H9 (cell line): ENCODE measurements around the gene ITPK1. TPM values are rescaled to one million over a fixed set of nuclear protein-coding genes. Genes with fewer than 3 reads are reported as not detected.

Experiments used
- DNase-seq: peaks from one replicate; pipeline ENCODE4 v3.0.0-alpha.2; 2017
- H2AFZ ChIP-seq: one replicate; pipeline ENCODE4 v1.6.1; 2013; ENCODE audit warnings: mild to moderate bottlenecking, low read length, control low read depth, moderate library complexity
- H2AK5ac ChIP-seq: 2 replicates; pipeline ENCODE4 v1.6.1; 2013; ENCODE audit warnings: low read length, control low read depth, mixed read lengths; ENCODE audit not compliant: insufficient read length
- H2BK120ac ChIP-seq: one replicate; pipeline ENCODE4 v1.6.1; 2013; ENCODE audit warnings: low read depth, mild to moderate bottlenecking, low read length, control low read depth, inconsistent platforms; ENCODE audit not compliant: poor library complexity, severe bottlenecking
- H2BK12ac ChIP-seq: 2 replicates; pipeline ENCODE4 v1.6.1; 2013; ENCODE audit warnings: low read length, control low read depth, mixed read lengths, low read depth; ENCODE audit not compliant: insufficient read length
- H2BK15ac ChIP-seq: 2 replicates; pipeline ENCODE4 v1.6.1; 2013; ENCODE audit warnings: low read depth, low read length, control low read depth
- H2BK20ac ChIP-seq: one replicate; pipeline ENCODE4 v1.6.1; 2013; ENCODE audit warnings: low read depth, mild to moderate bottlenecking, low read length, control low read depth, inconsistent platforms; ENCODE audit not compliant: poor library complexity, severe bottlenecking
- H2BK5ac ChIP-seq: 2 replicates; pipeline ENCODE4 v1.6.1; 2013; ENCODE audit warnings: low read length, control low read depth, mixed read lengths; ENCODE audit not compliant: insufficient read length
- H3K14ac ChIP-seq: 2 replicates; pipeline ENCODE4 v1.6.1; 2013; ENCODE audit warnings: low read length, control low read depth; ENCODE audit not compliant: insufficient read depth
- H3K18ac ChIP-seq: 2 replicates; pipeline ENCODE4 v1.6.1; 2013; ENCODE audit warnings: low read depth, mild to moderate bottlenecking, mixed read lengths, low read length, control low read depth; ENCODE audit not compliant: insufficient read length
- H3K23ac ChIP-seq: 2 replicates; pipeline ENCODE4 v1.6.1; 2013; ENCODE audit warnings: low read length, control low read depth, mixed read lengths, low read depth; ENCODE audit not compliant: insufficient read length
- H3K23me2 ChIP-seq: 2 replicates; pipeline ENCODE4 v1.6.1; 2013; ENCODE audit warnings: low read depth, mild to moderate bottlenecking, mixed read lengths, low read length, control low read depth; ENCODE audit not compliant: insufficient read length, poor library complexity, severe bottlenecking
- H3K27ac ChIP-seq: 2 replicates; pipeline ENCODE4 v1.5.1; 2013; ENCODE audit warnings: low read length, control low read depth, mixed read lengths, low read depth; ENCODE audit not compliant: insufficient read length
- H3K27me3 ChIP-seq: 2 replicates; pipeline ENCODE4 v1.6.1; 2013; ENCODE audit warnings: low read length, control low read depth, inconsistent platforms; ENCODE audit not compliant: insufficient read depth
- H3K4ac ChIP-seq: 2 replicates; pipeline ENCODE4 v1.6.1; 2013; ENCODE audit warnings: low read depth, mild to moderate bottlenecking, control low read depth, inconsistent platforms, low read length, moderate library complexity
- H3K4me1 ChIP-seq: 2 replicates; pipeline ENCODE4 v1.6.1; 2013; ENCODE audit warnings: low read length, control low read depth, inconsistent platforms; ENCODE audit not compliant: insufficient read depth
- H3K4me2 ChIP-seq: 2 replicates; pipeline ENCODE4 v1.6.1; 2013; ENCODE audit warnings: low read length, control low read depth, mixed read lengths; ENCODE audit not compliant: insufficient read length, insufficient read depth
- H3K56ac ChIP-seq: 2 replicates; pipeline ENCODE4 v1.6.1; 2013; ENCODE audit warnings: low read depth, mild to moderate bottlenecking, mixed read lengths, low read length, control low read depth; ENCODE audit not compliant: insufficient read length
- H3K79me1 ChIP-seq: 2 replicates; pipeline ENCODE4 v1.6.1; 2013; ENCODE audit warnings: low read depth, mild to moderate bottlenecking, moderate library complexity, low read length, control low read depth, inconsistent platforms; ENCODE audit not compliant: insufficient read depth, poor library complexity, severe bottlenecking
- H3K79me2 ChIP-seq: 2 replicates; pipeline ENCODE4 v1.6.1; 2013; ENCODE audit warnings: low read length, control low read depth, inconsistent platforms; ENCODE audit not compliant: insufficient read depth
- H3K9ac ChIP-seq: 2 replicates; pipeline ENCODE4 v1.6.1; 2013; ENCODE audit warnings: low read length, control low read depth, mixed read lengths; ENCODE audit not compliant: insufficient read length; ENCODE audit errors: extremely low read depth
- H3K9me3 ChIP-seq: one replicate; pipeline ENCODE4 v1.6.1; 2013; ENCODE audit warnings: low read depth, low read length, inconsistent platforms; ENCODE audit not compliant: control insufficient read depth
- H3T11ph ChIP-seq: one replicate; pipeline ENCODE4 v1.6.1; 2013; ENCODE audit warnings: mild to moderate bottlenecking, low read length, control low read depth, inconsistent platforms
- H4K20me1 ChIP-seq: one replicate; pipeline ENCODE4 v1.6.1; 2013; ENCODE audit not compliant: control insufficient read depth, insufficient read length, insufficient read depth
- H4K5ac ChIP-seq: 2 replicates; pipeline ENCODE4 v1.6.1; 2013; ENCODE audit warnings: low read depth, mild to moderate bottlenecking, mixed read lengths, low read length, control low read depth; ENCODE audit not compliant: insufficient read length
- H4K8ac ChIP-seq: replicated peaks from 2 replicates; pipeline ENCODE4 v1.6.1; 2013; ENCODE audit warnings: low read length, control low read depth, mixed read lengths, low read depth; ENCODE audit not compliant: insufficient read length
- H4K91ac ChIP-seq: 2 replicates; pipeline ENCODE4 v1.6.1; 2013; ENCODE audit warnings: low read depth, mild to moderate bottlenecking, moderate library complexity, mixed read lengths, low read length, control low read depth; ENCODE audit not compliant: insufficient read length
- H3K27ac Mint-ChIP-seq, 3 experiments: 2 replicates in 2 of 3; 3 replicates in 1 of 3; pipeline ENCODE4 v1.8.0; 2020 to 2021; ENCODE audit warnings: mixed read lengths in 3 of 3, mild to moderate bottlenecking in 1 of 3, moderate library complexity in 1 of 3
- H3K27me3 Mint-ChIP-seq: 2 replicates; pipeline ENCODE4 v1.8.0; 2021; ENCODE audit warnings: low read depth, mild to moderate bottlenecking, moderate library complexity, mixed read lengths
- H3K36me3 Mint-ChIP-seq, 3 experiments: 2 replicates in 2 of 3; 3 replicates in 1 of 3; pipeline ENCODE4 v1.8.0; 2020 to 2021; ENCODE audit warnings: low read depth in 3 of 3, mixed read lengths in 3 of 3; ENCODE audit not compliant: insufficient read depth in 1 of 3
- H3K4me1 Mint-ChIP-seq, 2 experiments: 2 replicates each; pipeline ENCODE4 v1.8.0; 2020; ENCODE audit warnings: mixed read lengths in 2 of 2
- H3K4me3 Mint-ChIP-seq, 2 experiments: 2 replicates in 1 of 2; 3 replicates in 1 of 2; pipeline ENCODE4 v1.8.0; 2020 to 2021; ENCODE audit warnings: mild to moderate bottlenecking in 2 of 2, mixed read lengths in 2 of 2, moderate library complexity in 1 of 2
- H3K9me3 Mint-ChIP-seq, 2 experiments: 2 replicates in 1 of 2; 3 replicates in 1 of 2; pipeline ENCODE4 v1.8.0; 2020; ENCODE audit warnings: mild to moderate bottlenecking in 2 of 2, mixed read lengths in 2 of 2, moderate library complexity in 1 of 2
- WGBS: extraction: QIAGEN DNeasy Blood & Tissue Kit; methylation state at CpG from one replicate; pipeline ENCODE4 v1.1.7; 2013; ENCODE audit warnings: missing lambda C conversion rate, low lambda C conversion rate, mixed read lengths; ENCODE audit not compliant: insufficient read length; ENCODE audit errors: extremely low coverage; 5-methylcytosine and 5-hydroxymethylcytosine counted together
- total RNA-seq: library from RNA; stranded (reverse); gene quantifications from 2 replicates; pipeline ENCODE4 v1.2.1, GENCODE V29; 2021
- TF ChIP-seq, protein P1 (sequence below): fragments of 200-600 bp; sonication (generic); conservative IDR thresholded peaks from 3 replicates; pipeline ENCODE4 v1.8.0; 2021; ENCODE audit warnings: antibody characterized with exemption, mild to moderate bottlenecking

ITPK1 gene
- total RNA-seq, 1 experiment from 2014 or later: 92.7 TPM

DNA sequence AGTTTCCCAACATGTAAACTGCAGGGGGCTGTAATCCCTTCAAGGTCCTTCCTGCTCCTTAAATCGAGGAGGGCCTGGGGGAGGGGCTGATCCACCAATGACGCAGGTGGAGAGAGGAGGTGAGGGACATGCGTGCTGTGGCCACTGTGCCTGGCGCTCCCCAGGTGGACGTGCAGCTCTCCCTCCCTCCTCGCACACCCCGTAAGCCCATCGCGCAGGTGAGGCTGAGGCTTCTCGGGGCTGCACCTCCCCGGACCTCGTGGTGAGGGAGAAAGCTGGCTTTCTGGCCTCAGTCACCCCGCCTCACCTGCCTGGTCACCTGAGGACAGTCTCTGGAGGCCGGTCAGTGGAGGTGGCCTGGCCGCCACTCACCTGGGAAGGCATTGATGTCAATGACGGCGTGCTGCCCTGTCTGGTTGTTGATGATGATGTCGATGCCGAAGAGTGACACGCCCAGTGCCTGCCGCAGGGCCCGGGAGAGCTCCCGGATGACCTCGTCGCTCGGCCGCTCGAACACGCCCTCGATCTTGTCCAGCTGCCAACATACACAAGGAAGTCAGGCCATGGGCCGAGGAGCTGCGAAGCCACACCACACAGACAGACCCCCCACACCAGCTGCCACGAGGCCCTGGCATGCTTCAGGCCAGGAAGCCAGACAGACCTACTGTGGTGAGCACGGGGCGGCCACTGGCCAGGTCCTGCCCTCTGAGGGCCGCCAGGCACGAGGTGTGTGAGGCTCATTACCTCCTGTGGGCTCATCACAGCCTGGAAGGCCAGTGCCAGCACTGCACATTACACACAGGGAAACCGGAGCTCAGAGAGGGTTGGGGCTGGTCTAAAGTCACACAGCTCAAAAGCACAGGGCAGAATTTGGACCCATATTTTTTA, 169.5 kb downstream of the ITPK1 start:
- H3K27ac Mint-ChIP-seq: no peak overlapping the region
- Histone ChIP-seq H2BK5ac (no peak overlapping the region), H2BK12ac (no peak overlapping the region), H3K18ac (no peak overlapping the region), H3K4ac (no peak overlapping the region), H3K79me2 (no peaks in the 10 kb centered on the region), H3K9ac (no peak overlapping the region), H3K9me3 (no peaks in the 10 kb centered on the region), H2BK20ac (no peak overlapping the region), H4K91ac (no peak overlapping the region), H4K20me1 (no peaks in the 10 kb centered on the region), H4K8ac (no peak overlapping the region), H2BK120ac (no peak overlapping the region), H2BK15ac (no peak overlapping the region), H4K5ac (no peak overlapping the region), H3K14ac (no peak overlapping the region; the same call in 1 of the 2 replicates), H3K23me2 (no peaks in the 10 kb centered on the region), H3K4me1 (no peaks in the 10 kb centered on the region), H3K27ac (no peak overlapping the region), H3K4me2 (no peak overlapping the region), H3K23ac (no peak overlapping the region), H3K56ac (no peak overlapping the region), H3T11ph (no peak overlapping the region), H2AK5ac (no peak overlapping the region), H3K79me1 (no peaks in the 10 kb centered on the region), H3K27me3 (no peaks in the 10 kb centered on the region), H2AFZ (no peak overlapping the region)
- H3K4me3 Mint-ChIP-seq: no peak overlapping the region
- no peaks in the 10 kb centered on the region for H3K4me1 Mint-ChIP-seq
- H3K9me3 Mint-ChIP-seq: no peaks in the 10 kb centered on the region
- DNase-seq: no peak
- peaks cover 20 to 47% (median 35%) of the 10 kb centered on the region in 3 experiments for H3K36me3 Mint-ChIP-seq
- TF ChIP-seq, protein P1, sequence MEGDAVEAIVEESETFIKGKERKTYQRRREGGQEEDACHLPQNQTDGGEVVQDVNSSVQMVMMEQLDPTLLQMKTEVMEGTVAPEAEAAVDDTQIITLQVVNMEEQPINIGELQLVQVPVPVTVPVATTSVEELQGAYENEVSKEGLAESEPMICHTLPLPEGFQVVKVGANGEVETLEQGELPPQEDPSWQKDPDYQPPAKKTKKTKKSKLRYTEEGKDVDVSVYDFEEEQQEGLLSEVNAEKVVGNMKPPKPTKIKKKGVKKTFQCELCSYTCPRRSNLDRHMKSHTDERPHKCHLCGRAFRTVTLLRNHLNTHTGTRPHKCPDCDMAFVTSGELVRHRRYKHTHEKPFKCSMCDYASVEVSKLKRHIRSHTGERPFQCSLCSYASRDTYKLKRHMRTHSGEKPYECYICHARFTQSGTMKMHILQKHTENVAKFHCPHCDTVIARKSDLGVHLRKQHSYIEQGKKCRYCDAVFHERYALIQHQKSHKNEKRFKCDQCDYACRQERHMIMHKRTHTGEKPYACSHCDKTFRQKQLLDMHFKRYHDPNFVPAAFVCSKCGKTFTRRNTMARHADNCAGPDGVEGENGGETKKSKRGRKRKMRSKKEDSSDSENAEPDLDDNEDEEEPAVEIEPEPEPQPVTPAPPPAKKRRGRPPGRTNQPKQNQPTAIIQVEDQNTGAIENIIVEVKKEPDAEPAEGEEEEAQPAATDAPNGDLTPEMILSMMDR: no peak
- H3K27me3 Mint-ChIP-seq: peaks cover 3% of the 10 kb centered on the region; the same call in 1 of the 2 replicates
- no CpG with 5 or more reads among the region's 38 CpGs for WGBS
